Measurements from ENCODE around the gene DLX4. TPM values are rescaled to one million over a fixed set of nuclear protein-coding genes. Genes with fewer than 3 reads are reported as not detected.

The DLX4 gene
- total RNA-seq, 1 donor from 2014 or later = 0.55 TPM

DNA sequence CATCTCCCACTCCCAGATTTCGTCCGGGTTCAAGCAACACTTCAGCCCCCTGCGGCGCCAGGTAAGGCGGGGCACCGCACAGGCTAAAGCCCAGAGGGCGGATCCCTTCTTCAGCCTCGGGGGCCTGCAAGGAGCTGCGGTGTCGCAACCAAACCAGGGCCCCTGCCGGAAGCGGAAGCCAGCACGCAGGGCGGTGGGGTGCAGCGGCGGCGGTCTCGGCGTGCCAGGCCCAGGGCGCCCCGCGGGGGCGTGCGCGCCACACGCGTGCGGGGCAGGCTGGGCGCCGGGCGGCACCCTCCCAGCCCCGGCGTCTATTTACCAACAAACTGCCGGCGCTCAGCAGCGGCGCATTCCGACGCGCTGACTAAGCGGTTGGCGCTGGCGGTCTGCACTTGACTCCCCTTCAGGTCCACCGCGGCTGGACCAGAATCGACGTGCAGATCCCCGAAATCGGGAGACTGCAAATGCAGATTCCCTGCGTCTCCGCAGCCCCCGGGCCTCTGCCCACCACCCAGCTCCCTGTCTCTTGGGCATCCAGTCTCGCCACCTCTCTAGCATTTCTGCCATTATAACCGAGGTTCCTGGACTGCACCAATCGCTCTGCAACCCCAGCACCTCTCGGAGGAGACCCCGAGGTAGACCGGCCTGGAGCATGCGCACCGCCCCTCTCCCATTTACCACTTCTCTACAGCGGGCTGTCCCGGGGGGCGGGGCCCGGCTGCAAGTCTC lies 421 bp upstream of the DLX4 start:
- no peak for DNase-seq (ENCODE audit: low spot score)

DNA sequence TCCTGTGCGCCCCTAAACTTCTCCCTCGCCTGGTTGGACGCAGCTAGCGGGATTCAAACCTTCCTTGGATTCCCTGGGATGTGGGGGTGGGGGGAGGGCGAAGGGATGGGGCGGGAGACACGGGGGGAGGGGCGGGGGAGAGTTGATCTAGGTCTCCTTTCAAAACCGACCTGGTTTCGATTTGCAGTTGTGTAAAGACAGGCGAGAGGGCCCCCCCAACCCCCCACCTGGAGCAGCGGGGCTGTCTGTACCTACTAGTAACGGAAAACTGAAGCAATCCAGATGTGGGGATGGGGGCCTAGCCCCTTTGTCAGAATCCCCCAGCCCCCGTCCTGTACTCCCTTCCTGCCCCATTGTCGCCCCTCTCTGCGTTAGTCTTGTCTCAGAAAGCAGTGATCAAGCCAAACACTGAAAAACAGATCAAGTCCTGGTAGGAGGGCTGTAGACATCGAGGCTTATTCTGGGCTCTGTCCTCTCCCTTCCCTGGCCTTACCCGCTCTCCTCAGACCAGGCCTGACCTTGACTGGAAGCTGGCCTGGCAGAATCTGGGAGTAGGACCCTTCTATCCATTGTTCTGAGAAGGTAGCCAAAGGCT lies 902 bp downstream of the DLX4 start:
- no peak for DNase-seq (ENCODE audit: low spot score)

DNA sequence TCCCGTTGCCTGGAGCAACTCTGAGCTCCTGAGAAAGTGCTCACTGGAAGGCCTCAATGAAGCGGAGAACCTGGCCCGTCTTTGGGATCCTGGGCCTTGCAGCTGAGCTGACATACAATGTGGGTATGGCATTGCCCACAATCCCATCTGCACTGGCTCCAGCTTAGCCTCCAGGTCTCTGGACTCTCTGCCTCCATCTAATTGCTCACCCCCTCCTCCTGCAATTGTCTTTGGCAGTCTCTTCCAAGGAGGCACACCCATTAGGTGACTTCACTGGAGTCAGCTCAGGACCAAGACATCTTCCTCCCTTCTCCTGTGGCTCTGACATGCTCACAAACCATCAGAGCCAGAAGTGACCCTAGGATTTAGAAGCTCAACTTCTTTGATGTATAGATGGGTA lies 1.5 kb downstream of the DLX4 start:
- no peak for DNase-seq (ENCODE audit: low spot score)

DNA sequence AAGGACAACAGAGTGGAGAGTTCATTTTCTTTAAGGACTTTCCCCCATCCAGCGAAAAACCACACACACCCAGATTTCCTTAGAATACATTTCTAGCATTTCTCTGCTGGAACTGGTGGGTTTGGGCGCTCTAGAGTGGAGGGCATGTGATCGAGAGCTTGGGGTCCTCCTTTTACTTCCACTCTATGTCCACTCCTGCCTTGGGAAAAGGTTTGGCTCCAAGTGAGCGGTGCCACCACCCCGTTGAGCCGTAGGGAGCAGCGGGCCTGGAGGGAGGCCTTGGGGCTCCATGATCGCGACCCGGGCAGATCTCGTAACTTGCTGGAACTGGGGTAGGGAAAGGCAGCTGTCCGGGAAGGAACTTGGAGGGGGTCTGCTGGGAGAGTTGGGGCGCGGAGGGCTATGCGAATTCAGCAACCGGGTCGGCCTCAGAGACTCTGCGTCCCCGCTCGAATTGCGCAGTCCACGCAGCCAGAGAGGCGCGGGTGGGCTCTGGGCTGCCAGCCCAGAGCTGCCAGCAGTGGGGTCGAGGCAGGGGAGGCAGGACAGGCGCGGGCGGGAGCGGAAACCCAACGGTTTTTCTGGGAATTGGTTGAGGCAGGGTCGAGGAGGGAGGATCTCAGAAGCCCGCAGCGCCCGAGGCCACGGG lies 2.3 kb downstream of the DLX4 start:
- no peak for DNase-seq (ENCODE audit: low spot score)

DNA sequence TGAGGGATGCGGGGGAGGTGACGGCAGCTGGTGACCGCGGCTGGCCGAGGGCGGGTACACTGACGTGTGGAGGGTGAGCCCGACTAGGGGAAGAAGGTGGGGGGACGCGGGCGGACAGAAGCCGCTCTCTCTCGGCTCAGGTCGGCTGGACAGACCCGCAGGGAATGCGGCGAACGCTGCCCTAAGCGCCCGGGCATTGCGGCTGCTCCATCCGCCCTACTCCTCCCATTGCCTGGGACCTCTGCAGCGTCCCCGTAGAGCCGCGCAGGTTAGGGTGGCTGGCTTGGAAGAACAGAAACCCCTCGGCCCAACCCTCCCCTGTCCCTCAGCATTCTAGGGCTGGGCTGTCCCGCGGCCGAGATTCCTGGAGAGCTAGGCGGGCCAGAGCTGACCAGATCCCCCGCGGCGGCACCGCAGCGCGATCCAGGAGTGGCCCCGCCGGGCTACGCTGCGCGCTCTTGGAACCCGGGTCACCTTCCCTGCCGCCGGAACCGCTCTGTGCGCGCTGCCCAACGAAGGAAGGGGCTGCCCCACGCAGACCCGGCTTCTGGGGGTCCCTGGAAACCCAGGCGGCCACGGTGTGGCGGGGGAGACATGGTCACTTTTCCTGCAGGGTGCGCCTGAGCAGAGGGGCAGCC lies 3.0 kb downstream of the DLX4 start:
- no peak for DNase-seq (ENCODE audit: low spot score)

DNA sequence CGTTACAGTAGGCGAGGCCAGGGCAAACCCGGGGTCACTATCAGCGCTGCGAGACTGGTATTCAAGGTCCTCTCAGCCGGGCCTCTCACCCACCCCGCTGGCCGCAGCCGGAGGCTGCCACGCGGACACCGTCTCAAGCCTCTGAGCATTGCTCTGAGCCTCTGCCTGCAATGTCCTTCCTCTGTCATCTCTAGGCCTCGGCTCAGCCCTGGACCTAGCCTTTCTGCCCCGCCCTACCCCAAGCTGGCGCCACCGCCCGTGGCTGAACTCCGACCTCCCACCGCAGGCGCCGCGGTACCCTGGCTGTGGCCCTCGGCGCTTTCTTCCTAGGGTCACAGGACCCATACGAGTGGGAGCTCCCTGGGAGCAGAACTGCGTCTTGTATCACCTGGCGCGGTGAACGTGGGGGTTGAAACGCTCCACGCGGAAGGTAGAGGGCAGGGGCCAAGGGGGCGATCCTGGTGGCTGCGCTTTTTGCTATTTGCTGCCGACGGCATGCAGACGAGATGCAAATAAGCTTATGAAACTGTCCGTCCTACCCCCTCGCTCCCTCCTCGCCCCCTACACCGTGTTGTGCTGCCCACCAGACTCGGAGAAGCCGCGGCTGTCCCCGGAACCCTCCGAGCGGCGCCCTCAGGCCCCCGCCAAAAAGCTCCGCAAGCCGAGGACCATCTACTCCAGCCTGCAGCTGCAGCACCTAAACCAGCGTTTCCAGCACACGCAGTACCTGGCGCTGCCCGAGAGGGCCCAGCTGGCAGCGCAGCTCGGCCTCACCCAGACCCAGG lies 3.7 kb downstream of the DLX4 start:
- DNase-seq (ENCODE audit: low spot score) = no peak

DNA sequence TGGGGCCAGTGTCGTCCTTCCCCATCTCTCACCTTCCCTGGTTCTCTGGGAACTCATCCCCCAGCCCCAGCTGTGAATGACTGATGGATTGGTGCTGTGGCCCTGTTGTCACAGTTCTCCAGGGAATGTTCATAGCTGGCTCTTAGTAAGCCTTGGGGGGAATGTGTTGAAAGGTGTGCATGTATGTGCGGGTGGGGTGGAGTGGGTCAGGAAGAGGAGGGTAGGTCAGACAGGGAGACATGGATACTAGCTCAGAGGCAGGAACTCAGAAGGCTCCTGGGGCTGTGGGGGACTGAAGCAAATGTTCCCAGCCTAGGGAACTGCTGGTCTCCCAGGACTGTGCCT lies 4.3 kb downstream of the DLX4 start:
- no peak for DNase-seq (ENCODE audit: low spot score)

DNA sequence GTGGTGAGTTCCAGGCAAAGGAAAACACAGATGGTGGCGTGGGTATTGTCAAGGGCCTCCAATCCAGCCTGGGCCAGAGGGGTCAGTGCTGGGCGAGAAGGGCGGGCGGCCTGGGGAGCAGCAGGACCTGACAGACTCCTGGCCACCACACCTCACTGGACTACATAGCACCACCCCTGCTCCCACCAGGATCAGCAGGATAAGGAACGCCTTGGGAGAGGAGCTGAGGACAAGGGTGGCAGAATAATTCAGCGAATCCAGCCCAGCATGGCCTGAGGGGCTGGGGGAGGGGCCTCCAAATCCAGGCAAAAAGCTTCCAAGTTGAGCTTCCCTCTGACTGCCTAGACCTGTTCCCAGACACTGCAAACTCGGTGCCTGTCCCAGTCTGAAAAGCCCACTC lies 6.5 kb downstream of the DLX4 start:
- DNase-seq (ENCODE audit: low spot score) = no peak

DNA sequence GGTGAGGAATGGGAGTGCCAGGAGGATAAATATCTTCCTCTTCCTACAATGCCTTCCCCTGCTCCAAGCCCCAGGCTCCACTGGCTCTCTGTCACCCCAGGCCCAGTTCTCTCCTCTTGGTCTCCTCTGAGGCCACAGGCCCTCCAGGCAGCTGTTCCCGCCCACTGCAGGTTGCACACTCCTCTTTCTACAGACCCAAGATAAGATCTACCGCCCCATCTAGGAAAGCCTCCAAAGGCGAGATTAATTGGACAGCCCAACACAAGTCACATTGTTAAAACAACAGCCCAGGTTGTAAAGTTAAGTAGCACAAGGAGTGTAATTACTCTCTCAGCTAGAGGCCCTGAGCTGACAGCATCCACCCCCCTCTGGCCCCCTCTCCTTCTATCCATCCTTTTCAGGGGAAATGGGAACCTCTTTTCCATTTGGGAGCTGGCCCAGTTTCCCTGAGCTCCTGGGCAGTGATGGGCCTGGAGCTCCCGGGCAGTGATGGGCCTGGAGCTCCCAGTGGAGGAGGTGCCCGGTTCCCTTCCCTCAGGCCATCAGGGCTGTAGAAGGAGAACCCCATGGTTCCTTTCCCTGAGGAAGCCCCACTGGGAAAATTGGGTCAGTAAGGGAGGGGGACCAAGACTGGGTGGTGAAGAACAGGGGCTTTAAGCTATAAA lies 7.3 kb downstream of the DLX4 start:
- DNase-seq (ENCODE audit: low spot score) = no peak

DNA sequence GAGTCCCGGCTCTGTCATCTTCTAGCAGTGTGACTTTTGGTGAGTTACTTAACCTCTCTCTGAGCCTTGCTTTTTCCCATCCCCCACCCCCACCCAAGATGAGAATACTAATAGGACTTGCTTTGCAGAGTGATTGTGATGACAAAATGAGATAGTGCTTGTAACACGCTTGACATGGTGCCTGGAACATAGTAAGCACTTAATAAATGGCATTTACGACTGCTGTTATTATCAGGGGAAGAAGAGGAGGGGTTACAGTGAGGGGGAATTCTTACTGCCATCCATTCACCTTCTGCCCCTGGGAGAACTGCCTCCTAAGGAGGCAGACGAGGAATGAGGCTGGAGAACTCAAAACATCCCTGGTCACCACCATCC lies 7.8 kb downstream of the DLX4 start:
- DNase-seq (ENCODE audit: low spot score) = no peak

DNA sequence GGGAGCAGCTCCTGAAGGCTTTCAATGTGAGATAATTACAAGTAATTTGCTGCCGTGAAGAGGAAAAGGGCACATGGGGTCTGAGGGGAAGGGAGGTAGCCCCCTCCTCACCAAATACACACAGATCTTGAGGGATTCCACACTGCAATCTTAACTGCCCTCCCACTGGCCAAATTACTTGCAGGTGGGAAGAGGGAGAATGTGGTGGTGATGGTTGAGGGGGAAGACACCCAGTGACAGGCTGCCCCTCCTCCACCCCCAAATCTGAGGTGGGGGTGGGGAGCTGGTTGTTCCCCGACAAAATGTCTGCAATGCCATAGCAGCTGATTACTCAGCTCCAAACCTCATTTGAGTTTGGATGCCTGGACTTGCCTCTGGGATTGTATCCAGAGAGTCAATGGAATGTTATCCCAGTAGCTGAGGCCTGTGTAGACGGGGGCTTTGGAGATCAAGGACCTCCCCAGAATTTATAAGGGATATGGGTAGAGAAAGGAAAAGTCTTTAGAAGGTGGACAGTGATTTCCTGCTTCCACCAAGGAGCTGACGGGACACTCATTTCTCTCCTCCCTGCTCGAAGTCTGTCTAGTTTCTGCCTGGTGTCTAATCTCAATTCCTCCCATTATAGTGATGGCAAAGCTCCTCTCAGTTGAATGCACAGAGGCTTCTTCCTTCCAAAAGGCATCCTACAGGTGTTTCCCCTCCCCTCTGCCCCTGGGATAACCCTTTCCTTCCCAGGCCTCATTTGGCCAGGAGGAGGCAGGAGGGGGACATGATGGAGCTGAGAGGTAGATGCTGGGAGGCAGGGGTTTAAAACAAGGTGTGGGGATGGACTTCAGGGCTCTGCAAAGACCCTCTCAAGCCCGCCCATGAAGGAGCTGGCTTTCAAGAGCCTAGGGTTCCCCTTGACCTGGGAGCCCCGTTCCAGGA lies 8.7 kb downstream of the DLX4 start:
- DNase-seq (ENCODE audit: low spot score) = no peak

DNA sequence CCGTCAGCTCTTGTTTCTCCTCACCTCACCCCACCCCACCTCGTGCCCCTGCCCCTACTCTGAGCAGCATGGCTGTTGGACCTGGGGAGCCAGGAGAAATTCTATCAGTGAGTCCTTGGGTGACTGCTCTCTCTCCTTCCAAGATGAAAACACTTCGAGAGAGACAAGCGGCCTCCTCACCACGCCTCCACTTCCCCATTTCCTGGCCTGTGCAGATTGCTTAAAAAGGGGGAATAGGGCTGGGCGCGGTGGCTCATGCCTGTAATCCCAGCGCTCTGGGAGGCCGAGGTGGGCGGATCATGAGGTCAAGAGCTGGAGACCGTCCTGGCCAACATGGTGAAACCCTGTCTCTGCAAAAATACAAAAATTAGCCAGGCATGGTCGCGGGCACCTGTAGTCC lies 9.5 kb downstream of the DLX4 start:
- DNase-seq (ENCODE audit: low spot score) = no peak

DNA sequence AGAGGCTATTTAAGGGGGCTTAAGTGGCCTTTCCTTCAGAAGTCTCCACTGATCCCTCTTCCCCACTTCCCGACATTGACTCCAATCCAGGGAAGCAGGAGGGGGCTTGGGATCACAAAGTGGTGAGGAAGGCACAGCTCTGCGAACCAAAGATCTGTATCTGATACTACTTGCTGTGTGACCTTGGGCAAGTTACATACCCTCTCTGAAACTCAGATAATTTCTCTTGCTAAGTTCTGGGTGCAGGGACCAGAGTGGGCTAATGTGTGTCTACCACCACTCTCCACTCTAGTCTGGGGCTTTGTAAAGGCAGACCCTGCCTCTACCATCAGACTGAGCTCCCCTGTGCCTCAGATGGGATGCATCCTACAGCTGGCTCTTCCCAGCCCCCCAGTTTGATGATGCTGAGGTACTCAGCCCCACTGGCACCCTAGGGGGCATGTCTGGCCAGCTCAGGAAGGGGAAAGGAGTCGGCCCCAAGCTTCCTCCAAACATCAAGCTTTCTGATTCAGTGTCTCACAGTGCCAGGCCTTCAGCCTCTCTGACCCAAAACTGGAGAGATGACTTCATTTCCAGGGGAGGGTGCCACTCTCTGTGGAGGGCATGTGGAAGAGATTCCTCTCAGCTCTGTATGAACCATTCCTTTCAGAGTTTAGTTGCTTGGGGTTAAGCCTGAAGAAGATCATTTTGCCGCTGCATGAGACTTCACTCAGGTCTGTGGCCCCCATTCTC lies 10.9 kb downstream of the DLX4 start:
- DNase-seq (ENCODE audit: low spot score) = no peak

DNA sequence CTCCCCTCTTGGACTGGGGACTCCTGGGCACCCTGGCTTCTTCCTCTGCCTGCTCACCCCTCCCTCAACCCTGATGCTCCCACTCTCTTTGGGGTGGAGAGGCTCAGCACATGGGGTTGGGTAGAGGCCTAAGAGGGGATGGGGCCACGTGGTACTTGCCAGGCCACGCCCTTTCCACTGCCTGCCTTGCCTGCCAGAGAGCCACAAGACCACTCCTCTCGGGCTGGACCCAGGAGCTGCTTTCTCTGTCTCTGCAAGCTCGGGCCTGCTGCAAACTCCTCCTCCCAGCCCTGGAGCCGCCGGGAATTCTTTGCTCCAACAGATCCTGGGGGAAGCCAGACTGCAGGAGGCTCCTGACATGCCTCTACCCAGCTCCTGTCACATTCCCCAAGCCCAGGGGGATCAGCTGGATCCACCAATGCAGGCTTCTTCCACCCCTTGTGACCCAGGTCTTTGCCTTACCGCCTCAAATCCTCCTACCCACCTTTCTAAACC lies 11.8 kb downstream of the DLX4 start:
- DNase-seq (ENCODE audit: low spot score) = no peak

DNA sequence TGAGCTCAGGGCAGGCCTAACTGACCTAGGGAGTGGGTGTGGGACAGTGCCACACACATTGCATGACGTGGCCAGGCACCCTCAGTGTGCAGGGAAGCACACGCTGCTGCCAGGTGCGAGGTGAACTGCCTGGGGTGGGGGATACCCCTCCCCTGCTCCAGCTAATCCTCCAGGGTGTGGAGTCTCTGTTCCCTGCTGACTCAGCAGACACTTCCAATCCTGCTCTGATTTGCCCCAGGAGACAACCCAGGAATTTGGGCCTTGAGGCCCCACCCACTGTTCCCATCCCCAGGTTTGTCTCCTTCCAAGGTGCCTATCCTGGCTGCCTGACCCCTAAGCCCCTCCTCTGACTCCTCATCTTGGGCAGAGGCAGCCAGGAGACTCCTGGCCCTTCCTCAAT lies 15.3 kb downstream of the DLX4 start:
- DNase-seq (ENCODE audit: low spot score) = no peak

DNA sequence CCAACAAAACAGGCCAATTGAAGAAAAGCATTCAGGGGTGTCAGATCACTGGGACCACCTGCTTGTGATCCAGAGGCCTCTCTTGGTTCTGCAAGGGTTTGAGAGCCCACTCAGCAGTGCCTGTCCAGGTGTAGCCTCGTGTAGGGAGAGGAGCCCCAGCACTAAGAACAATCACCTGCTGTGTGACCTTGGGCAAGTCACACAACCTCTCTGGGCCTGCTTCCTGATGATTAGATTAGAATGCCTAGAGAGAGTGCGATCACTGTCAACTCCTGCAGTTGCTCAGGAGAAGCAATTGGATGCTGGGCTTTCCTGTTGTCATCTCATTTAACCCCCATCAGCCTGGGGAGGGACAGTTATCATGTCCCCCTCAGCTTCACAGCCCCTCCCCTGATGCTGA lies 15.8 kb downstream of the DLX4 start:
- DNase-seq (ENCODE audit: low spot score) = no peak

DNA sequence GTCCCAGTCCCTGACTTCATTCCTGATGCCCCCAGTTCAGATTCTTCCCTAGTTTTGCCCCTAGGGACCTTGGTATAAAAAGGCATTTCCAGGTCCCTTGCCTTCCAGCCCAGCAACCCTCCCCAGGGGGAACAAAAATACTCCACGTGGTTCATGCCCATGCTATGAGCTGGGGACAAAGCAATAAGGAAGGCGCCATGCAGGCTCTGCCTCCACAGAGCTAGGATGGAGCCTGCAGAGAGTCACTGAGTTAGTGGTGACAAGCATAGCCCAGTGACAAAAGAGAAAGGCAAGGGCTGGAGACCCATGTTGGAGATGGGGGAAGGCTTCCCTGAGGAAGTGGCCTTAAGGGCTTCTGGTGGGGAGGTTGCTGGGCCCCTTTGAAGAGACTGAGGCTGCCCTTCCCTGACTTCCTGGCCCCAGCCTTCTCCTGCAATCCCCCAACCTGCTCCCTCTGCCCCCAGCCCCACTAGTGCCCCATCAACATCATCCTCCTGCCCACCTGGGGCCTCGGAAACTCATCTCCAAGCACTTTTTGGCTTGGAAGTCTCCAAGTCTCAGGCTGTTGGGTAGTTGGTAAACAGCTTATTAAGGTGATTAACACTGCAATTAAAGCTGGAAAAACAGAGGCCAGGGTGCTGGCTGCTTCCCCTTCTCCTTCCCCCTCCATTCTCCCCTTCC lies 16.5 kb downstream of the DLX4 start:
- no peak for DNase-seq (ENCODE audit: low spot score)

Measured in mesenteric fat pad (tissue), 1 donor.